DND-41 (cell line): Measurements from ENCODE around the gene CHAD.

Source experiments
- CTCF ChIP-seq: IDR thresholded peaks from 2 replicates; pipeline ENCODE4 v1.5.1; 2012; ENCODE audit warnings: borderline replicate concordance, low read length, moderate library complexity, mild to moderate bottlenecking; ENCODE audit not compliant: poor library complexity, severe bottlenecking; ENCODE audit errors: extremely low read depth
- EZH2 ChIP-seq: IDR thresholded peaks from 3 replicates; pipeline ENCODE4 v1.6.1; 2012; ENCODE audit warnings: borderline replicate concordance, low read depth, mild to moderate bottlenecking, moderate library complexity, low read length, inconsistent platforms; ENCODE audit not compliant: severe bottlenecking

- TF ChIP-seq EZH2 (no peak), CTCF (no peak)
Observed at GRCh38 chr17:50439008-50439407, 29.7 kb downstream of the CHAD start.
